Sciatic nerve (tissue), 2 donors: ENCODE measurements around the gene OLFML3. TPM values are rescaled to one million over a fixed set of nuclear protein-coding genes. Genes with fewer than 3 reads are reported as not detected.
"Not testable (repeated sequence)": the region's sequence is repeated elsewhere in the genome, so short reads cannot be mapped to it uniquely, and the experiment has no call there.

Source experiments
- ATAC-seq: fragments of 200-7000 bp; cut with Tn5 transposase; one replicate; pipeline ENCODE4 v1.9.1; 2020; ENCODE audit warnings: mild to moderate bottlenecking, moderate library complexity
- DNase-seq: peaks from one replicate; pipeline ENCODE4 v3.0.0-alpha.2; 2020; ENCODE audit warnings: low spot score
- intact Hi-C: fragments of 100-400 bp; cut with DNase I; formaldehyde crosslinking; loops from one replicate; pipeline ENCODE4 v1.14.2; 2022
- total RNA-seq: library from RNA; stranded (reverse); fragmentation: NEBNext Ultra II Directional; extraction: Animal tissue kit (Norgen Biotek cat#: 25700); gene quantifications from one replicate; pipeline ENCODE4 v1.2.1, GENCODE V29; 2021
- donor health status: DM: no; HTN: no; CAD: no.
- donor health status: DM: no; HTN: no; CAD: no.

OLFML3 gene
- total RNA-seq, 1 donor from 2014 or later, result 46.0 TPM

DNA sequence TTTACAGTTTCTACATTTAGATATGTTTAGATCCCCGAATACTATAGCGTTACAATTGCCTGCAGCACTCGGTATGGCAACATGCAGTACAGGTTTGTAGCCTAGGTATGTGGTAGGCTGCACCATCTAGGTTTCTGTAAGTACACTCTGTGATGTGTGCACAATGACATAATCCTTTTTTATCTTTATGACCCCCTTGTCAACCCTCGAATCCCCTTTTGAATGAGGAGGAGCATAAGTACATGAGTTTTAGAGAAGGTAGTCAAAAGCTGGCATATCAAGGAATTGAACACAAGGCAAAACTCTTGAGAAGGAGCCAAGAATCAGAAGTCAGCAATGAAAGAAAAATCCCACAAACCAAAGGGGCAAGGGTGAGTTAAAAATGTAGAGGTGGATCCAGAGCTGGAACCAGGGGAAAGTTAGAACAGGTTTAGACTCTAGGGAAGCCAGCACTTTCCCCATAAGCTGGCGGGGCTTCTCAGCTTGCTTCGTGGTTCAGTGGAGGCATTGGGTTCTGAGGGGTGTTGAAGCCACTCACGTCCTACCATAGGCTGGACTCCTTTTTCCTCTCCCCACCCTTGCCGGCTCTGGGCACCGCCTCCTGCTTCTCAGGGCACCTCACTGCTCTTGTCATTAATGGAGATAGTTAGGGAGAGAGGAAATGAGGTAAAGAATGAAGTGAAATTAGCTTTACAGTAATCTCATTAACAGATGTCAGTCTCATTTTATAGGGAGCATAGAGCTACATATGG lies 31.3 kb downstream of the OLFML3 start:
- ATAC-seq (no peak), DNase-seq (no peak)
- intact Hi-C loops, result no loop called here

DNA sequence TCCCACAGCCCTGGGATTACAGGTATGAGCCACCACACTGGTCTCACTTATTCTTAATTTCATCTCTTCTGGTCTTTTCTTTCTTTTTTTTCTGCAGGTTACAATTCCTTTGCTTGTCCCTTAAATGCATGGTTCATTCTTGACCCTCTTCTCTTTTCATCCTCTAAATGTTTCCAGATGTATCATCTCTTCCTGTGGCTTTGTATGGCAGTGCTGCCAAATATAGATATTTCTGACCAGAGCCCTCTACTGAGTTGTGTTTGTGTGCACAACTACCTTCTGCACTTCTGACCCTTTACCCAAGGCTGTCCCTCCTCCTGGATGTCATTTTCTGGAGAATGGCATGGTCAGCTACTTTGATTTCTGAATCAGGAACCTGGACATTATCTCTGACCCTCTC lies 32.5 kb downstream of the OLFML3 start:
- intact Hi-C loops, result no loop called here
- DNase-seq (no peak), ATAC-seq (no peak)

DNA sequence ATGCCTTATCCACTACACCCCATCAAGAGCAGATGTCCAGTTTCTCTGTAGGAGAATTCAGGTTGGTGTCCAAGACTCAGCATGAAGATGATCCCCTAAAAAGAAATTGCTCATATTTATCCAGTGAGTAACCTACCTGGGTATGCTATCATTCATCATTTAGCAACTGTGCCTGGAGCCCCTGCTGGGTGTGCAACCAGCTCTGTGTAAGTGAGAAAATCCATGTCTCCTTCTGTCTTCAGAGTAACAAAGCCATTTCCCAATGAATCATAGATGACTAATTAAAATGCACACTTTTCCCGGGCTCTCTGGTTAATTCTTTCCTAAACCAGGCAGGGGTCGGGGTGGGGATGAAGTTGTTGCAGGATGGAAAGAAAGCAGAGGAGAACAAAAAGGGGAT lies 35.8 kb downstream of the OLFML3 start:
- DNase-seq (no peak), ATAC-seq (no peak)
- intact Hi-C loops, result no loop called here

DNA sequence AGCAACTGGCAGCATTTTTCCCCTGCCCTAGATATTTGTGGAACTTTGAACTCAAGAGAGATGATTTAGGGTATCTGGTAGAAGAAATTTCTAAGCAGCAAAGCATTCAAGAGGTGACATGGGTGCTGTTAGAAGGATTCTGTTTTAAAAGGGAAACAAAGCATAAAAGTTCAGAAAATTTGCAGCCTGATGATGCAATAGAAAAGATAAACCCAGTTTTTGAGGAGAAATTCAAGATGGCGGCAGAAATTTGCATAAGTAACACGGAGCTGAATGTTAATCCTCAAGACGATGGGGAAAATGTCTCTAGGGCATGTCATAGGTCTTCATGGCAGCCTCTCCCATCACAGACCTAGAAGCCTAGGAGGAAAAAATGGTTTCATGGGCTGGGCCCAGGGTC lies 40.5 kb downstream of the OLFML3 start:
- ATAC-seq, intact Hi-C loops, DNase-seq: not testable (repeated sequence)

- ATAC-seq (no peak), DNase-seq (no peak)
- intact Hi-C loops, result no loop called here
Measured at GRCh38 chr1:114021665-114022099, 42.4 kb downstream of the OLFML3 start.

DNA sequence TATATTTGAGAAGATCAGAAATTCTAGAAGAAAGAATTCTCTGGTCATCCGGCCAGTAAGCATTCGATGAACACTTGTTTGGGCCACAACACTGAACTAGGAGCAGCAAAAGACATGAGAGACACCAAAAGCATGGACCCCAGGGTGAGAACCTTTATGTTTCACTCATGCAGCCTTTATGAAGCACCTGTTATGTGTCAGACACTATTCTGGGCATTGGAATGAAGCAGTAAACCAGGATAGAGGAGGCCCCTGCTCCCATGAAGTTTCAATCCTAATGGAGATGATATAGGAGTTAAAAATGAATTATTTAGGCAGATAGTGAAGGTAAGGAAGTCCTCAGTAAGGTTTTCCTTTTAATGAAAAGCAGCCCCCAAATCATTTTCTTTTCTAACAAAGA lies 43.6 kb downstream of the OLFML3 start:
- ATAC-seq (no peak), DNase-seq (no peak)
- intact Hi-C loops, result no loop called here

- intact Hi-C loops, result no loop called here
- no peak for DNase-seq
- no peak for ATAC-seq
Measured at GRCh38 chr1:114023377-114023776, 44.1 kb downstream of the OLFML3 start.

DNA sequence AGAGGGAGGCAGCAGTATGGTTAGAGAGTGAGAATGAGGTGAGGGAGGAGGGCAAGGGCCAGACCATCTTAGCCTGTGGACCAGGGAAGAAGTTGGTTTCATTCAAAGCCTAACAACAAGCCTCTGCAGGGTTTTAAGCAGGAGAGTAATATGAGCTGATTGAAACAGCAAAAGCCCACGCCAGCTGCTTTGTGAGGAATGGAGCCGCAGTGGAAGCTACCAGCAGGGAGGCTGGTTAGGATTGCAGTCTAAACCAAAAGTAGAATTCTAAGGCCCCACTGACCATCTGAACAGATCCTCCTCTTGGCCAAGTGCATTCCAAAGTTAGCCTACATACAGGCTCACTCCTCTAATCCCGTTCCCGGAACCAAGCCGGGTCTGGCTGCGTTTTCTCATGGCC lies 44.8 kb downstream of the OLFML3 start:
- DNase-seq (no peak), ATAC-seq (no peak)
- intact Hi-C loops, result no loop called here

GRCh38 chr1:114025609-114026401 lies 46.5 kb downstream of the OLFML3 start:
- ATAC-seq (no peak), DNase-seq (no peak)
- intact Hi-C loops, result no loop called here

- intact Hi-C loops, result no loop called here
- no peak for DNase-seq
Measured at GRCh38 chr1:114026797-114027196, 47.5 kb downstream of the OLFML3 start.

More at GRCh38 chr1:114026797-114027196, 47.5 kb downstream of the OLFML3 start:
- no peak for ATAC-seq

Other genes with a start within 250 kb of the OLFML3 start
- gene PHTF1, start 220.0 kb upstream of the OLFML3 start, total RNA-seq, result 12.3 TPM
- gene RSBN1, start 167.0 kb upstream of the OLFML3 start, total RNA-seq, result 22.3 TPM
- 4.1 TPM for gene PTPN22, start 107.8 kb upstream of the OLFML3 start, total RNA-seq
- 0.85 TPM for gene BCL2L15, start 91.9 kb upstream of the OLFML3 start, total RNA-seq
- gene AP4B1, start 74.7 kb upstream of the OLFML3 start, total RNA-seq, result 21.2 TPM
- gene DCLRE1B, start 74.1 kb upstream of the OLFML3 start, total RNA-seq, result 5.3 TPM
- gene HIPK1, start 50.1 kb upstream of the OLFML3 start, total RNA-seq, result 91.2 TPM
- 0.40 TPM for gene SYT6, start 174.4 kb downstream of the OLFML3 start, total RNA-seq